ENCODE measurements around the gene USHBP1. TPM values are rescaled to one million over a fixed set of nuclear protein-coding genes. Genes with fewer than 3 reads are reported as not detected.

USHBP1 gene
- total RNA-seq, 1 donor from 2014 or later = not detected

DNA sequence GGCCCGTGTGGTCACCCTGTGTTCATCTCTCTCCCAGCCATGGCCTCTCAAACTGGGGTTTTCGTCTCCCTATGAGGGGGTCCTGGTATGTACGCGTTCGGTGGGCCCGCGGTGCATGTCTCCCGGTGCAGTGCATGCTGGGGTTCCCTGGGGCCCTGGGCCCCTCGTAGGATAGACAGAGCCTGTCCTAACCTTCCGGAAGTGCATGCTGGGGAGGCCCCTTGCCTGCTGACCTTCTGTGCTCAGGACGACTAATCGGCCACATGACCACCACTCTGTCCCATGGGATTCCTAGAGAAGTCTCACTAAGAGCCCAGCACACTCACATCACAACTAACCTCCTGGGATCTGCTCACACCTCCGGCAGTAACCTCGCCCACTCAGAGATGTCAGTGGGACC is 54.2 kb downstream of the USHBP1 start:
- no peak for DNase-seq (ENCODE audit: low spot score in 2 of 2, unreplicated experiment in 2 of 2)
- TF ChIP-seq, protein P1, sequence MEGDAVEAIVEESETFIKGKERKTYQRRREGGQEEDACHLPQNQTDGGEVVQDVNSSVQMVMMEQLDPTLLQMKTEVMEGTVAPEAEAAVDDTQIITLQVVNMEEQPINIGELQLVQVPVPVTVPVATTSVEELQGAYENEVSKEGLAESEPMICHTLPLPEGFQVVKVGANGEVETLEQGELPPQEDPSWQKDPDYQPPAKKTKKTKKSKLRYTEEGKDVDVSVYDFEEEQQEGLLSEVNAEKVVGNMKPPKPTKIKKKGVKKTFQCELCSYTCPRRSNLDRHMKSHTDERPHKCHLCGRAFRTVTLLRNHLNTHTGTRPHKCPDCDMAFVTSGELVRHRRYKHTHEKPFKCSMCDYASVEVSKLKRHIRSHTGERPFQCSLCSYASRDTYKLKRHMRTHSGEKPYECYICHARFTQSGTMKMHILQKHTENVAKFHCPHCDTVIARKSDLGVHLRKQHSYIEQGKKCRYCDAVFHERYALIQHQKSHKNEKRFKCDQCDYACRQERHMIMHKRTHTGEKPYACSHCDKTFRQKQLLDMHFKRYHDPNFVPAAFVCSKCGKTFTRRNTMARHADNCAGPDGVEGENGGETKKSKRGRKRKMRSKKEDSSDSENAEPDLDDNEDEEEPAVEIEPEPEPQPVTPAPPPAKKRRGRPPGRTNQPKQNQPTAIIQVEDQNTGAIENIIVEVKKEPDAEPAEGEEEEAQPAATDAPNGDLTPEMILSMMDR (IDR thresholded peaks at IDR 0.05; ENCODE audit: unreplicated experiment) = no peak
- no peak overlapping the region for H3K4me3 Mint-ChIP-seq
- peaks cover 27% of the 10 kb centered on the region for H3K36me3 Mint-ChIP-seq
- H3K27ac Mint-ChIP-seq = no peak overlapping the region
- peaks cover 5% of the 10 kb centered on the region for H3K4me1 Mint-ChIP-seq
- no peaks in the 10 kb centered on the region for H3K27me3 Mint-ChIP-seq (ENCODE audit: low read depth)
- no peaks in the 10 kb centered on the region for H3K9me3 Mint-ChIP-seq

DNA sequence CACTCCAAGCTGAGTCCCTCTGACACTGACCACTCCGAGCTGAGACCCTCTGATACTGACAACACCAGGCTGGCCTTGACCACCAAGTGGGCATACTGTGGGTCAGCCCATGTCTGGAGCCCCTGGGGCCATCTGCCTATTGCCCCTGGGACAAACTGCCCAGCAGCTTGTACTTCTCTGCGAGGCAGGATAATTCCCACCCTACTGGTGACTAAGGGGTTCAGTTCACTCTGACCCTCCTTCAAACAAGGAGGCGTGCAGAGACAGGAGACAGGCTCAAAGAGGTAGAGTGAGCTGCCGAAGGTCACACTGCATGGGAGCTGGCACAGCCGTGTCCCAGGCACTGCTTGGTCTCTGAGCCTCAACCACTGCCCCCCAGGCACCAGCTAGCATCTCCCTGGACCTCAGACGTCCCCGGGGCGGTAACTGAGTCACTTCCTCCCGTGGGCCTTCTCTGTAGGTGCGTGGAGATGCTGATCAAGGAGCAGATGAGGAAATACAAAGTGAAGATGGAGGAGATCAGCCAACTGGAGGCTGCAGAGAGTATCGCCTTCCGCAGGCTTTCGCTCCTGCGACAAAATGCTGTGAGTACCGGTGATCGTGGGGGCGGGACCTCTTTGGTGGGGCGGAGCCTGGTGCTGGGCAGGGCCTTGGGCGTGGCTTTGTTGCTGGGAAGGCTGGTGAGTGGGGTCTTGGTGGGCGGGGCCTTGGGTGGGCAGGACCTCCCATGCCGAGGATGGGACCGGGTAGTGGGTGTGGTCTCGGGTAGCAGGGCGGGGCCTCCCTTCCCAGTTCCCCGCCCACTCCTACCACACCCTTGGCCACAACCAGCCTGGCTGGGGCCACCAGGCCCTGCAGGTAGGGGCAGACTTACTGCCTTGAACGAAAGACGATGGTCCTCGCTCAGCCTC is 55.2 kb downstream of the USHBP1 start:
- no peaks in the 10 kb centered on the region for H3K27me3 Mint-ChIP-seq (ENCODE audit: low read depth)

DNA sequence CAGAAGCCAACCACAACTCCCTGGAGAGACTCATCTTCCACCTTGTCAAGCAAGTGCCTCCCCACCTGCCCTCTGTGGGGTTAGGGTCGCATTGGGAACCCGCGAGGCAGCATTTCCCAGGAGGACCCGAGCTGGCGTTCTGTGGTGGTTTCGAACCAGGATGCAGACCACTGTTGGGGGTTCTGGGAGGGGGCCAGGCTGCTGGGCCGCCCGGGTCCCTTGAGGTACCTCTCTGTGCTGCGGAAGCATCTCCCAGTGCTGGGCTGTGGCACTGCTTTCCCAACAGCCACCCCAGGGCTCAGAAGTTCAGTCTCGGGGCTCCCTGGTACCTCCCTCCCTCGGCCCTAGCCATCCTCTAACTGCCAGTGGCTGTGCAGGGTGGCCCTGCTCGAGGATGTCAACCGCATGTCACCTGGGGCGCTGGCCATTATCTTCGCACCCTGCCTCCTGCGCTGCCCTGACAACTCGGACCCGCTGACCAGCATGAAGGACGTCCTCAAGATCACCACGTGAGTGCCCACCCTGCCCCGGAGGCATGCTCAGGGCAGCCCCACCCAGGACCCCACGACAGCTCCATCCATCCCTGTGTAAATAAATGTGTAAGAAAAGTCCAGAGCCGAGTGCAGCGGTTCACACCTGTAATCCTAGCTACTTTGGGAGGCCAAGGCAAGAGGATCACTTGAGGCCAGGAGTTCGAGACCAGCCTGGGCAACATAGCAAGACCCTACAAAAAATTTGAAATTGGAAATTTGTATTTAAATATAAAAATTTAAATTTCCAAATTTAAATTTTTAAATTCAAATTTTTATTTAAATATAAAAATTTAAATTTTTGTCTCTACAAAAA is 57.6 kb downstream of the USHBP1 start:
- no peak for DNase-seq (ENCODE audit: low spot score in 2 of 2, unreplicated experiment in 2 of 2)
- TF ChIP-seq, protein P1 (IDR thresholded peaks at IDR 0.05; ENCODE audit: unreplicated experiment) = no peak
- Mint-ChIP-seq H3K36me3 (peaks cover 31% of the 10 kb centered on the region), H3K9me3 (no peaks in the 10 kb centered on the region), H3K4me1 (no peaks in the 10 kb centered on the region), H3K27me3 (ENCODE audit: low read depth) (no peaks in the 10 kb centered on the region), H3K4me3 (no peak overlapping the region), H3K27ac (no peak overlapping the region)

More for the DNA sequence above, 55.2 kb downstream of the USHBP1 start:
- H3K4me1 Mint-ChIP-seq = peaks cover under 1% of the 10 kb centered on the region
- peaks cover 27% of the 10 kb centered on the region for H3K36me3 Mint-ChIP-seq
- DNase-seq (ENCODE audit: low spot score in 2 of 2, unreplicated experiment in 2 of 2) = no peak
- H3K4me3 Mint-ChIP-seq = no peak overlapping the region
- no peak overlapping the region for H3K27ac Mint-ChIP-seq
- H3K9me3 Mint-ChIP-seq = no peaks in the 10 kb centered on the region
- TF ChIP-seq, protein P1 (IDR thresholded peaks at IDR 0.05; ENCODE audit: unreplicated experiment) = no peak

DNA sequence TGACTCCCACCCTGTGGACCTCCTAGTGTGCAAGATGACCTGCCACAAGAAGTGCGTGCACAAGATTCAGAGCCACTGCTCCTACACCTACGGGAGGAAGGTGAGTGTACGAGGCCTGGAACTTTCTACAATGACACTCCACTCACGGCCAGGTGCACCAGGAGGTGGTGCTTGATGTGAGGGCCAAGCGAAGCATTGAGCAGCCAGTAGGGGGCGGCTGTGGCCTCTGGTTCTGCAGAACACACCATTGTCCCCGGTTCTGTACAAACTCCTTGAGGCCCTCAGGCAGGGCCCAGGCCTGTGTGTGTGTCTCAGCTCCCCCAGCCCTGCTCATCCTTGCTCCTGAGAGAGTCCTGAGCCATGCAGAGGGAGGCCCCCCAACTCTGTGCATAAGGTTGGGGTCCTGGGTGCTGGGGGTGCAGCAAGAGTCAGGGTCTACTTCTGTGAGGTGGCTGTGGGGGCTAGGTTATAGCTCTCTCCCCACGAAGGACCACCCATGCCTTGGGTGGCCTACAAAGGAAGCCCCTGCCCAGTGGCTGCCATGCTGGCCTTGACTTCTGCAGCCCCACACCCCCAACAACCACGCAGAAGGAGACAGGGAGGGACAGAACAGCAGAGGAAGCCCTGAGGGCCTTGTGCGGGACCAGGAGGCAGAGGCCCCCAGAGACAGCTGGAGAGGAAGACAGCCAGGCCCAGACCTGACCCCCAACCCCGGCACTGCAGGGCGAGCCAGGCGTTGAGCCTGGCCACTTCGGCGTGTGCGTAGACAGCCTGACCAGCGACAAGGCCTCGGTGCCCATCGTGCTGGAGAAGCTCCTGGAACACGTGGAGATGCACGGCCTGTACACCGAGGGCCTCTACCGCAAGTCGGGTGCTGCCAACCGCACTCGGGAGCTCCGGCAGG is 59.1 kb downstream of the USHBP1 start:
- TF ChIP-seq, protein P1 (IDR thresholded peaks at IDR 0.05; ENCODE audit: unreplicated experiment) = peak; percentile 33
- Mint-ChIP-seq H3K36me3 (peaks cover 41% of the 10 kb centered on the region), H3K27me3 (ENCODE audit: low read depth) (no peaks in the 10 kb centered on the region), H3K4me1 (no peaks in the 10 kb centered on the region), H3K4me3 (no peak overlapping the region), H3K9me3 (no peaks in the 10 kb centered on the region), H3K27ac (no peak overlapping the region)
- DNase-seq (ENCODE audit: low spot score in 2 of 2, unreplicated experiment in 2 of 2) = no peak

DNA sequence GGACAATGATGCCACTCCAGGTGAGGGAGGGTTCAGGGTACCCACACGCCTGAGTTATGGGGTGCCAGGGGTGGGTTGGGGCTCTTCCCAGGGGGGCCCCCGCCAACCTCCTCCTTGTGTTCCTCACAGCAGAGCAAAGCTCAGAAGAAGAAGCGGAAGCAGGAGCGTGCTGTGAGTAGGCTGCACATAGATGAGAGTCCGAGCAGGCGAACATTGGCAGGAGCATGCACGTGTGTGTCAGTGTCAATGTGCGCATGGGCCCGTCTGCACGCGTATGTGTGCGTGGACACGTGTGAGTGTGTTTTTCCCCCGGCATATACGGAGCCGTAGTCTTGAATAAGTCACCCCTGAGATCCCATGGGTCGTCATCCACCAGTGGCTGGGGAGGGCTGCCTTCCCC is 61.8 kb downstream of the USHBP1 start:
- Mint-ChIP-seq H3K27me3 (ENCODE audit: low read depth) (no peaks in the 10 kb centered on the region), H3K36me3 (peaks cover 43% of the 10 kb centered on the region), H3K4me1 (no peaks in the 10 kb centered on the region), H3K27ac (no peak overlapping the region), H3K4me3 (no peak overlapping the region), H3K9me3 (no peaks in the 10 kb centered on the region)
- TF ChIP-seq, protein P1 (IDR thresholded peaks at IDR 0.05; ENCODE audit: unreplicated experiment) = no peak
- no peak for DNase-seq (ENCODE audit: low spot score in 2 of 2, unreplicated experiment in 2 of 2)

Measured in mesothelial cell of epicardium (in vitro differentiated cells).